Measurements from ENCODE around the gene CYP2B6.
"Not testable (repeated sequence)": the region's sequence is repeated elsewhere in the genome, so short reads cannot be mapped to it uniquely, and the experiment has no call there.

CYP2B6 gene

GRCh38 chr19:40990972-40991381 lies at the start of gene CYP2B6:
Gene CYP2B6 (plus strand): TSS chr19:40991282. CDS start chr19:40991306, 24 bp downstream.
- DNase-seq: no peak

GRCh38 chr19:40941481-40942219 lies 49.4 kb upstream of the CYP2B6 start:
- no peak for DNase-seq

GRCh38 chr19:40945645-40946044 lies 45.4 kb upstream of the CYP2B6 start:
- no peak for DNase-seq

DNA sequence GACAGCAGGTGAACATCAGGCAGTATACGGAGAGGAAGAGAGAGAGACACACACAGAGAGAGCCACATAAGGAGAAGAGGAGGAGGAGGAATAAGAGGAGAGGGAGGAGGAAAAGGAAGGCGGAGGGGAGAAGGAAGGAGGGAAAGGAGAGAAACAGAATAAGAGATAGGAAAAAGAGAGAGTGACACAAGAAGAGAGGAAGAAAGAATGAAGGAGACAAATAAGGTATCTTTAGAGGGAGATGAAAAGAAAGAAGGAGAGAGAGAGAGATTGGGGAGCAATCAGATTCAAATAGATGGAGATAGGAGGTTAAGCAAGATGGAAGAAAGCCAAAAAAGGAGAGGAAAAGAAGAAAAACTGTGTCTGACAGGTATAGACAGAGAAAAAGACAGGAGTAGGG lies 44.0 kb upstream of the CYP2B6 start:
- DNase-seq: no peak

DNA sequence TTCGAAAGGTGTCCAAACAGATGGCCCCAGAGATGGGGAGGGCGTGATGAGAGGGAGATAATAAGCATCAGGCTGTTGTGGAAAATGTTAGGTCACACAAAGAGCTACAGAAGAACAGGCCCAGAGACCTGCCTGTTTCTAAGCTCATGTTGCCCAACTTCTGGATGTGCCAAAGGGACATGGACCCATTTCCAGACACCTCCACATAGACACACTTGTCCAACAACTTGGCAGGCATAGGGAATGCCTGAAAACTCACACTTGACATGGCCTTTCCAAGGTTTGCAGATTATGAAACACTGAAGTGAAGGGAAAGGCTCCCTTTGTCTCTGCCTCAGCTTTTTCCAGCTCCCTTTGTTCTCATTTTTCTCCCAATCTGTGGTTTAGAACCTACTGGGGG lies 43.5 kb upstream of the CYP2B6 start:
- DNase-seq: no peak

DNA sequence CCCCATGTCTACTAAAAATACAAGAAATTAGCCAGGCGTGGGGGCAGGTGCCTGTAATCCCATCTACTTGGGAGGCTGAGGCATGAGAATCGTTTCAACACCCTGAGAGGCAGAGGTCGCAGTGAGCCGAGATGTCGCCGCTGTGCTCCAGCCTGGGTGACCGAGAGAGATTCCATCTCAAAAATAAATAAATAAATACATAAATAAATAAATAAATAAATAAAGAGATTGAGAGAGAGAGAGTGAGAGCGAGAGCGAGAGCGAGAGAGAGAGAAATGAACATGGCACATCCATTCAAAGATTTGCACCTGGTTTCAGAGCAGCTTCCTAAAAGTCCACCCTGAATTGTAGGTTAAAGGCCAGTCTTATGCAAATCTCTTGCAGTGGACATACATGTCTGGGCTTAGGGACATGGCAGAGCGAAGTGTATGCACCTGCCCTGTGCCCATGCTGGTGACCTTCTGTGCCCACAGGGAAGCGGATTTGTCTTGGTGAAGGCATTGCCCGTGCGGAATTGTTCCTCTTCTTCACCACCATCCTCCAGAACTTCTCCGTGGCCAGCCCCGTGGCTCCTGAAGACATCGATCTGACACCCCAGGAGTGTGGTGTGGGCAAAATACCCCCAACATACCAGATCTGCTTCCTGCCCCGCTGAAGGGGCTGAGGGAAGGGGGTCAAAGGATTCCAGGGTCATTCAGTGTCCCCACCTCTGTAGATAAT lies 42.3 kb upstream of the CYP2B6 start:
- DNase-seq: no peak

DNA sequence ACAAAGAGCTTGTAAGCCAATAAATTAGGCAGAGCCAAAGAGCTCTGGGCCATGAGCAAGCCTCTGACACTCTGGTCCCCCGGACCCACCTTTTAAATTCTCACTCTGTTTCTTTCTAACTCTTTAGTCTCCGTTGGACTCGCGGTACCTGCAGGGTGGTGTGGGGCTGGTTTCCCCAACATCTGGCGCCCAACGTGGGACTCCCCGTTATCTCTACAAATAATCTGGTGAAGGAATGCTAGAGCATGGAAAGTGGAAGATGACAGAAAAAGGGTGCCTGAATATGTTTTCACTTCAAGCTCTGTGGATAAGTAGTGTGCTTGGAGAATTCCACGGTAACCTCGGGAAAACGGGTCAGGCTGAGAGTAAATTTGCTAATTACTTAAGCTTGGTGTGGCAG lies 36.5 kb upstream of the CYP2B6 start:
- no peak for DNase-seq

DNA sequence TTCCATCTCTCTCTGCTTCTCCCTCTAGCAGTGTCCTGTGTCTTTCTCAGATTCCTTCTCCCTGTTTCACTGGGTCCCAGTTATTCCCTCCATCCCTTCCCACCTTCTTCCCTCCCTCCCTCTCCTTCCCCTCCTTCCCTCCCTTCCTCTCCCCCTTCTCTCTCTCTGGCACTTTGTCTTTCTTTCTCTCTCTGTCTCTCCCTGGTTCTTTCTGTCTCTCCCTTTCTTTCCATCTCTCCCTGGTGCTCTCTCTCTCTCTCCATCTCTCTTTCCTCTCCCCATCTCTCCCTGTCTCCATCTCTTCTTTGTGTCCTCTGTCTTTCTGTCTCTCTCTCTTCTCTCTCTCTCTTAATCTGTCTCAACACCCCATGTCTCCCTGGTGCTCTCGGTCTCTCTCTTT lies 31.7 kb upstream of the CYP2B6 start:
- DNase-seq: no peak

DNA sequence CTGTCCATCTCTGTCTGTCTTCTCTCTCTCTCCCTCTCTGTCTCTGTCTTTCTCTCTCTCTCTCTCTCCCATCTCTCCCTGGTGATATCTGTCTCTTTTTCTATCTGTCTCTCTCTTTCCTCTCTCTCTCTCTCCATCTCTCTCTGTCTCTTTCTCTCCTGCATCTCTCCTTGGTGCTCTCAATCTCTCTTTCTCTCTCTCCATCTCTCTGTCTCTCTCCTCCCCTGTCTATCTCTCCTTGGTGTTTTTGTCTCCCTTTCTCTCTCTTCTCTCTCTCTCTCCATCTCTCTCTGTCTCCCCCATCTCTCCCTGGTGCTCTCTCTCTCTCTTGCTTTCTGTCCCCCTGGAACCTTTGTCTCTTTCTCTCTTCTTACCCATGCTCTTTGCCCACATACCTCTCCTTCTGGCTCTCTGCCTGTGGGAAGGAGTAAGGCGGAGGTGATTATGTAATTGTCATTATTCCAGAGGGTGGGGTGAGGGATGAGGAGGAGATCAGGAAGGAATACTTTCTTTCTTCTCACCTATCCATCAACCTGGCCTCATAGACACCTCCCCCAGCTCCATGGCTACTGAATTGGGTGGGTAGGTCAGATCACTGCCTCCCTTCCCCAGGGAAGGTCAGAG lies 30.9 kb upstream of the CYP2B6 start:
- DNase-seq: no peak

- no peak for DNase-seq
Measured at GRCh38 chr19:40960780-40961179, 30.3 kb upstream of the CYP2B6 start.

DNA sequence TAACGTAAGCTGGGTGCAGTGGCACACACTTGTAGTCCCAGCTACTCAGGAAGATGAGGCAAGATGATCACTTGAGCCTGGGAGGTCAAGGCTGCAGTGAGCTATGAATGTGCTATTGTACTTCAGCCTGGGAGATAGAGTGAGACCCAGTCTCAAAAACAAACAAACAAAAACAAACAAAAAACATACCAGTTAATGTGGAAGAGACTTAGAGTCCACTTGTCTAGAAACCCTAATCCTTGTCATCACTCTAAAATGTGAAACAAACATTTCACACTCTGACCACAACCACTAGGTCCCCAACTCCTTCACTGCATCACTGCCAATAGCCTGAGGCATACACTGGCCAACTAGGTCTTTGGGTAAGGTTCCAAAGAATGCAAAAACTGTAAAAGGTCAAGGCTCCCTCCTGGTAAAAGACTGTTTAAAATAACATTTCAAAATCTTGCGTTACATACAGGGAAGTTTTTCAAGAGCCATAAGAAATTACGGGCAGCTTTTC lies 28.6 kb upstream of the CYP2B6 start:
- DNase-seq: no peak

- DNase-seq: not testable (repeated sequence)
Measured at GRCh38 chr19:40964361-40964760, 26.7 kb upstream of the CYP2B6 start.

- DNase-seq: not testable (repeated sequence)
Measured at GRCh38 chr19:40965351-40965750, 25.7 kb upstream of the CYP2B6 start.

GRCh38 chr19:40966591-40966990 lies 24.5 kb upstream of the CYP2B6 start:
- DNase-seq: not testable (repeated sequence)

DNA sequence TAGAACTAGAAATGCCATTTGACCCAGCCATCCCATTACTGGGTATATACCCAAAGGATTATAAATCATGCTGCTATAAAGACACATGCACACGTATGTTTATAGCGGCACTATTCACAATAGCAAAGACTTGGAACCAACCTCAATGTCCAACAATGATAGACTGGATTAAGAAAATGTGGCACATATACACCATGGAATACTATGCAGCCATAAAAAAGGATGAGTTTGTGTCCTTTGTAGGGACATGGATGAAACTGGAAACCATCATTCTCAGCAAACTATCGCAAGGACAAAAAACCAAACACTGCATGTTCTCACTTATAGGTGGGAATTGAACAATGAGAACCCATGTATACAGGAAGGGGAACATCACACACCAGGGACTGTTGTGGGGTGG lies 23.0 kb upstream of the CYP2B6 start:
- DNase-seq: not testable (repeated sequence)

- not testable (repeated sequence) for DNase-seq
Measured at GRCh38 chr19:40969721-40970120, 21.4 kb upstream of the CYP2B6 start.

DNA sequence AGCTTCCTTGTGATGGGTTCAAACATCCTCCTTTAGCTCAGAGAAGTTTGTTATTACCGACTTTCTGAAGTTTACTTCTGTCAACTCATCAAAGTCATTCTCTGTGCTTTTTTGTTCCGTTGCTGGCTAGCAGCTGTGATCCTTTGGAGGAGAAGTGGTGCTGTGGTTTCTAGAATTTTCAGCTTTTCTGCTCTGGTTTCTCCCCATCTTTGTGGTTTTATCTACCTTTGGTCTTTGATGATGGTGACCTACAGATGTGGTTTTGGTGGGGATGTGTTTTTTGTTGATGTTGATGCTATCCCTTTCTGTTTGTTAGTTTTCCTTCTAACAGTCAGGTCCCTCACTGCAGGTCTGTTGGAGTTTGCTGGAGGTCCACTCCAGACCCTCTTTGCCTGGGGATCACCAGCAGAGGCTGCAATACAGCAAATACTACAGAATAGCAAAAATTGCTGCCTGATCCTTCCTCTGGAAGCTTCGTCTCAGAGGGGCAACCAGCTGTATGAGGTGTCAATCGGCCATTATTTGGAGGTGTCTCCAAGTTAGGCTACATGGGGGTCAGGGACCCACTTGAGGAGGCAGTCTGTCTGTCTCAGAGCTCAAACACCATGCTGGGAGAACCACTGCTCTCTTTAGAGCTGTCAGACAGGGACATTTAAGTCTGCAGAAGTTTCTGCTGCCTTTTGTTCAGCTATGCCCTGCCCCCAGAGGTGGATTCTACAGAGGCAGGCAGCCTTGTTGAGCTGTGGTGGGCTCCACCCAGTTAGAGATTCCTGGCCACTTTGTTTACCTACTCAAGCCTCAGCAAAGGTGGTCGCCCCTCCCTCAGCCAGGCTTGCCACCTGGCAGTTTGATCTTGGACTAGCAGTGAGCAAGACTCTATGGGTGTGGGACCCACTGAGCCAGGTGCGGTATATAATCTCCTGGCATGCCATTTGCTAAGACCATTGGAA lies 20.4 kb upstream of the CYP2B6 start:
- DNase-seq: not testable (repeated sequence)

- DNase-seq: peak; percentile 55
Measured at GRCh38 chr19:40974633-40975037, 16.4 kb upstream of the CYP2B6 start.

DNA sequence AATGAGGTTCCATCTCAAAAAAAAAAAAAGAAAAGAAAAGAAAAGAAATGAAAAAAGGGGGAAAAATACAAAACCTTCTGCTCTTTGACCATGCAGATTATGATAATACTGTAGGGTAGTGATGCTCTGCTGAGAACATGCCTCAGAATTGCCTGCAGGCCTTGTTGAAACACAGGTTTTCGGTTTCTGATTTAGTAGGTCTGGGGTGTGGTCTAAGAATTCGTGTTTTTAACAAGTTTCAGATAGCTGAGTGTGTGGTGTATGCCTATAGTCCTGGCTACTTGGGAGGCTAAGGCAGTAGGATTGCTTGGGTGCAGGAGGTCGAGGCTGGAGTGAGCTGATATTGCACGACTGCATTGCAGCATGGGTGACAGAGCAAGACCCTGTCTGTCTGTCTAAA lies 14.9 kb upstream of the CYP2B6 start:
- DNase-seq: no peak

DNA sequence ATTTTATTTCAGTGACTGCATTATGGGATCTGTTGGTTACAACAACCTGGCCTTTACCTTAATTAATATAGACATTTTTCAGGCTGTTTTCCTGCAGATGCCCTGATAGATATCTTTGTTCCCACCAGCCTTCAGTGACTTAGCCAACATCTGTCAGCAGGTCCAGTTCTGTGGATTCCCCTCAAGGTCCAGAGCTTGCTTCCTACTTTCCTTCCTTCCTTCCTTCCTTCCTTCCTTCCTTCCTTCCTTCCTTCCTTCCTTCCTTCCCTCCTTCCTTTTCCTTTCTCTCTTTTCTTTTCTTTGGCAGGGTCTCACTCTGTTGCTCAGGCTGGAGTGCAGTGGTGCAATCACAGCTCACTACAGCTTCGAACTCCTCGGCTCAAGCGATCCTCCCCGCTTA lies 14.4 kb upstream of the CYP2B6 start:
- no peak for DNase-seq

GRCh38 chr19:40979759-40980158 lies 11.3 kb upstream of the CYP2B6 start:
- DNase-seq: not testable (repeated sequence)

DNA sequence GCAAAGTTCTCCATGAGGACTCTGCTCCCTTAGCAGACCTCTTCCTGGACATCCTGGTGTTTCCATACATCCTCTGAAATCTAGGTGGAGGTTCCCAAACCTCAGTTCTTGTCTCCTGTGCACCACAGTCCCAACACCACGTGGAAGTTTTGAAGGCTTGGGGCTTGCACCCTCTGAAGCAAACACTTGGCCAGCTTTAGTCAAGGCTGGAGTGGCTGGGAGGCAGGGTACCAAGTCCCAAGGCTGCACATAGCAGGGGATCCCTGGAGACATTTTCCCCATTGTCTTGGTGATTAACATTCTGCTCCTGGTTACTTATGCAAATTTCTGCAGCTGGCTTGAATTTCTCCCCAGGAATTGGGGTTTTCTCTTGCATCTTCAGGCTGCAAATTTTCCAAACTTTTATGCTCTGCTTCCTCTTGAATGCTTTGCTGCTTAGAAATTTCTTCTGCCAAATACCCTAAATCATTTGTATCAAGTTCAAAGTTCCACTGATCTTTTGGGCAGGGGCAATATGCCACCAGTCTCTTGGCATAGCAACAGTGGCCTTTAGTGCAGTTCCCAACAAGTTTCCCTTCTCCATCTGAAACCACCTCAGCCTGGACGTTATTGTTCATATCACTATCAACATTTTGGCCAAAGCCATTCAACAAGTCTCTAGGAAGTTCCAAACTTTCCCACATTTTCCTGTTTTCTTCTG lies 10.2 kb upstream of the CYP2B6 start:
- not testable (repeated sequence) for DNase-seq

Measured in midbrain (tissue), 1 donor.